ENCODE measurements around the gene ARID3A.
A peak's percentile ranks its signal among the peaks of the same experiment; 100 is the strongest.

The ARID3A gene

GRCh38 chr19:931860-932647 is 6.2 kb downstream of the ARID3A start:
- DNase-seq, result no peak

DNA sequence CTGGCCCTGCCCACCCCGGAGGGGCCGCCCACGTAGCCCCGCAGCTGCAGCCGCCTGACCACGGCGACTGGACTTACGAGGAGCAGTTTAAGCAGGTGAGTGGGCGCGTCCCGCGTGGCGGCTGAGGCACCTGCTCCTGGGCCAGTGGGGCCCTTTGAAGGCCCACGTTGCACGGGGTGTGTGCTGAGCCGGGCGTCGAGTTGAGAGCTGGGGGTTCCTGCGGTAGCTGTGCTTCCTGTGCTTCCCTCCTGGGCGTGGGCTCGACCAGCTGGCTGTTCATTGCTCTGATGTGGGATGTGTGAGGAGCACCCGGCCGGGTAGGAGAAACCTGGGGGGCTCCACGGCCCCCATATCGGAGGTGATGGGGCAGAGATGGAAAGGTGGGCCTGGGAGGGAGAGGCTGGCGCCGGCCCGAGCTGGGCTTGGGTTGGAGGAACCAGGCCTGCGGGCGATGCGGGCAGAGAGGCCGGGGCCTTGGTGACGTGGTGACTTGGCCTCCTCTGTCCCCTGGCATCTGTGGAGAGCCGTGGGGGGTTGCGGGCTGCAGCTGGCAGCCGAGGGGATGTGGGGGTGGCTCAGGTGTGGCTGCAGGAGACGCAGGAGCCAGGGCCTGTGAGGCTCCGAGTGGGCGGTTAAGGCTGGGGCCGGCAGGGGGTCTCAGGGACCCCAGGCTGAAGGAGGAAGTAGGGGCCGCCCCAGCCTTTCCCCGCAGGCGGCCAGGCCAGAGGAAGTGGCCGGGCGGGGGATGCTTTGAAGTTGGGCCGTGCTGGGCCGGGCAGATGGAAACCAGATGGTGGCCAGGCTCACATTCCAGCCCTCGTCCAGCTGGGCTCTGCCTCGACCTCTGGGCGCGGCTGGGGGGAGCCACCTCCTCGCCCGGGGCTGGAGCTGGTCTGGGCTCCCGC is 7.1 kb downstream of the ARID3A start:
- peak; percentile 27 for DNase-seq

GRCh38 chr19:933553-933882 is 7.7 kb downstream of the ARID3A start:
- no peak for DNase-seq

DNA sequence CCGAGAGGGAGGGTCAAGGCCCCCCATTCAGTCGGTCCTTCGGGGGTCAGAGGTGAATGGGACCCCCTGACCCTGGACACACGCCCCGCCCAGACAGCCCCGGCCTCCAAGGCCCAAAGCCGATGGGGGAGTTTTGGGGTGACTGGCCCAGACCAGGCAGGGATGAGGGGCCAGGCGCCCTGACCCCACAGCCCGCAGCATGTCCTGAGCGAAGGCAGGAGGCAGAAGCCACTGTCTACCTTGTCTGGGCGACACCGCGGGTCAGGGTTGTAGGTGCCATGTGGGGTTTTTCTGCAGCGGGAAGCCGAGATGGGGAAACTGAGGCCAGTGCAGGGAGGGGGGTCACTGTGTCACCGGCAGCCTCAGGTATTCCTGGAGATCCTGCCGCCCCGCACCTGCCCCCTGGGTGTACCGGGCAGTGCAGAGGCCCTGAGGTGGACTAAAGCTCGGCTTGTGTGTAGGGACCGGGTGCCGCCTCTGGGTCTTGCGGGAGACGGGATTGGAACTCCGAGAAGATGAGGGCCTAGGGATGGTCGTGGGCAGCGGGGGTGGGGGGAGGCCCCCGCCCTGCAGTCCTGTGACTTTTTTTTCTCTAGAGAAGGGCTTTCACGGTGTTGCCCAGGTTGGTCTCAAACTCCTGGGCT is 8.5 kb downstream of the ARID3A start:
- no peak for DNase-seq

GRCh38 chr19:934865-935479 is 9.1 kb downstream of the ARID3A start:
- no peak for DNase-seq

DNA sequence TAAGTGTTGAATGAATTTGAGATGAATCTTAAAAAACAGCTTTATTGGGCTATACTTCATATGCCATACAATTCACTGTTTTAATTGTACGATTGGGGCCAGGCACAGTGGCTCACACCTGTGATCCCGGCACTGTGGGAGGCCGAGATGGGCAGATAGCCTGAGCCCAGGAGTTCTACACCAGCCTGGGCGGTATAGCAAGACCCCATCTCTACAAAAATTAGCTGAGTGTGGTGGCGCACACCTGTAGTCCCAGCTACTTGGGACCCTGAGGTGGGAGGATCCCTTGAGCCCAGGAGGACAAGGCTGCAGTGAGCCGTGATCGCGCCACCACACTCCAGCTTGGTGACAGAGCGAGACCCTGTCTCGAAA is 10.3 kb downstream of the ARID3A start:
- DNase-seq, result no peak

GRCh38 chr19:937259-937694 is 11.4 kb downstream of the ARID3A start:
- DNase-seq, result peak; percentile 56

DNA sequence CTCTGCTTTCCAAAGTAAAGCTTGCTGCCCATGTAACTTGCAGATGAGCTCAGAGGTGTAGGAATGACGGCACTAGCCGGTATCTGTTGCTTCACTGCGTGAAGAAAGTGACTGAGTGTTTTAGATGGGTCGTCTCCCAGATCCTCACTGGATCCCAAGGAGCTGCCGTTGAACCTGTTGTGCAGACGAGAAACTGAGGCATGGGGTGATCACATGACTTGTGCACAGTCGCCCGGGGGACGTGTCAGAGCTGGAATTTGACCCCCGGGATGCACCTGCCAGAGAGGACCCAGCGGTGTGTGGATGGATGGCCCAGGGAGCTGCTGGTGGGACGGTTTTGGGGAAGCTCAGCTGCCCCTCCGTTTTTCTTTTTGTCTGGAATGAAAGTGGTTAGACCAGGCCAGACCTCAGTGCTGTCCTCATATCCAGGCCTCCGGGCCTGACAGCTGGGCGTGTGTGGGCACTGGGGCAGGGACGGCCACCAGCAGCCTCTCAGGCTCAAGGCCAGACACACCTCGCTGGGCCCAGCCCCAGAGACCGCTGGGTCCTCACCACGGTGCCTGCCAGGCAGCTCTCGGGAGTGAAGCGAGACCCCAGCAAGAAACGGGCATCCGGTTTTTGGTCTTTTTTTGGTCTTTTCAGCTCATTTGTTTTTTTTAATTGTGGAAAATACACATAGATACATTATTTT is 12.5 kb downstream of the ARID3A start:
- no peak for DNase-seq

DNA sequence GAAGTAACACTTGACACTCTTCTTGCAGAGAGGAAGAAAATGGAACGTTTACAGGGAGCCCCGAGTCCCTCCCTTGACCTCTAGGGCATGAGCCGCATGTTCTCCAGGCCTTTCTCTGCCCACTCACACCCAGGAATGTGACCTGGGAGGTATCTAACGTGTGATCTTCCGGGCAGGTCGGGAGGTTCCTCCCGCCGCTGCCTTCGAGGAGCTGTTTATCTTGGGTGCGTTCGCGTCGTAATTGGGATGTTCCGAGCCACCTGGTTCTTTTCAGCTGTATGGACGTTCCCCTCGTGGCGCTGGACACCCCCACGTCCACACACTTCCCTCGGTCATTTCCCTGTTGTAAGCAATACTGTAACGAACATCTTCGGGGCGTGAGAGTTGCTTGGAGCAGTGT is 13.6 kb downstream of the ARID3A start:
- no peak for DNase-seq

DNA sequence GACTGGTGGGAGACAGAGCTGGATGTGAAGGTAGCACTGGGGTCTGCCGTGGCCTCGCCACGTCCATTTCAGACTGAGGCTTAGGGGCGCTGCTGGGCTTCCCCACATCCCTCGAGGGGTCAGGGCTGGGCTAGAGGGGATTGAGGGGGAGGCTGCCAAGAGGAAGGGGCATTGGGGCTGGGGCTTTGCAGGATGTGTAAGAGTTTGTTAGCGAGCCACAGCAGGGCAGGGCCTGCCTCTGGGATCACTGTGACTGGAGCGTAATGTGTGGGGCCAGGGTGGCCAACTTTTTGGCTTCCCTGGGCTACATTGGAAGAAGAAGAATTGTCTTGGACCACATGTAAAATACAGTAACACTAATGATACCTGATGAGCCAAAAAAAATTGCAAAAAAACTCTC is 14.1 kb downstream of the ARID3A start:
- no peak for DNase-seq

GRCh38 chr19:940591-941291 is 14.9 kb downstream of the ARID3A start:
- peak; percentile 76 for DNase-seq

GRCh38 chr19:941292-942132 is 15.7 kb downstream of the ARID3A start:
- DNase-seq, result no peak

DNA sequence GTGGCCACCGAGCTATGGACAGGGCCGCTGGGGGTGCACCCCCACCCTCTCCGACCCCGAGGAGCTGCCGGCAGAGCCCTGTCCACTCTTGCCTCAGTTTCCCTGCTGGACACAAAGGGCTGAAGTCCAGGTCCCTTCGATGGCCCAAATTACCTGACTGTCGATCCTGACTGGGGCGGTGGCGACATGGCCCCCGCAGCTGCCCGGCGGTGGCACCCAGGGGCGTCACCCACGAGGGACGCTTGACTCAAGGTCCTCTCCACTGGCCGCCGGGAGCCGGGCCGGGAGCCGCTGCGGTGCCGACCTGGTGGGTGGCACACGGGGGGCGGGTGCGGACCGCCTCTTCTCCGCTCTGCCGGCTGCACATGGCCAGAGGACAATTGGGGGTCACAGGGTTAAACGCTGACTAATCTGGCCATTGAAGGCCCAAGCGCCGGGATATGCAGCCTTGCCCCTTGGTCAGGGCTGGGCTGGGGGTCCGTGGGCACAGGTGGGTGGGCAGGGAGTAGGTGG is 16.4 kb downstream of the ARID3A start:
- DNase-seq, result no peak

DNA sequence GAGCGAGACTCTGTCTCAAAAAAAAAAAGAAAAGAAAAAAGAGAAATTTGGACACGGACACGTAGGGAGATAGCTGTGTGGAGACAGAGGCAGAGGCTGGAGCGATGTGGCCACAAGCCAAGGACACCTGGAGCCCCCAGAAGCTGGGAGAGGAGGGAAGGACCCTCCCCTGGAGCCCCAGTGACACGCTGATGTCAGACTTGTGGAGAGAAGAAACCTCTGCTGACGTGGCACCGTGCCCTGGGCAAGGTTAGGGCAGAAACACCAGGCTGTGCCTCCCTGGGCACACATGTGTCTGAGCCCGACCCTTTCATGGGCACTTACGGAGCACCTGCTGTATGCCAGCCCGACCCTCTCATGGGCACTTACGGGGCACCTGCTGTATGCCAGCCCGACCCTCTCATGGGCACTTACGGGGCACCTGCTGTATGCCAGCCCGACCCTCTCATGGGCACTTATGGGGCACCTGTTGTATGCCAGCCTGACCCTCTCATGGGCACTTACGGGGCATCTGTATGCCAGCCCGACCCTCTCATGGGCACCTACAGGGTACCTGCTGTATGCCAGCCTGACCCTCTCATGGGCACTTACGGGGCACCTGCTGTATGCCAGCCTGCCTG is 17.8 kb downstream of the ARID3A start:
- no peak for DNase-seq

- DNase-seq, result no peak
Observed at GRCh38 chr19:944171-944567, 18.3 kb downstream of the ARID3A start.

DNA sequence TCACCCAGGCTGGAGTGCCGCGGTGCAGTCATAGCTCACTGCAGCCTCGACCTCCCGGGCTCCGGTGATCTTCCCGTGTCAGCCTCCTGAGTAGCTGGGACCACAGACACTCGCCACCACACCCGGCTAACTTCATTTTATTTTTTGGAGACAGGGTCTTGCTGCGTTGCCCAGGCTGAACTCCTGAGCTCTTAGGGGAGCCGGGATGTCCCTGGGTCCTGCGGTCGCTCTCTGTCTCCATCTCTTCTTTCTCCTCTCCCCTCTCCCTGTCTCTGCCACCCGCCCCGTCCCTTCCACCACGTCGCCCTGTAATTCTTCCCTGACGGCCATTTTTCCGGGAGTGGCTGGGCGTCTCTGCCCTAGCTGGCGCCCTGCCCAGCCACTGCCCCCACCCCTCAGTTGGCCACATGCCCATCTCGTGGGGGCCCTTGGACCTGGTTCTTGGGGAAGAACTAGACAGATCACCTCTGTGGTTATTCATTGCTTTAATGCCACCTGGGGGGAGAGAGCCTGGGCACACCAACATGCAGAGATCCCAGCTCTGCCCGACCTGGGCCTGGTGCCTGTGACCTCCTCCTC is 18.9 kb downstream of the ARID3A start:
- DNase-seq, result no peak

DNA sequence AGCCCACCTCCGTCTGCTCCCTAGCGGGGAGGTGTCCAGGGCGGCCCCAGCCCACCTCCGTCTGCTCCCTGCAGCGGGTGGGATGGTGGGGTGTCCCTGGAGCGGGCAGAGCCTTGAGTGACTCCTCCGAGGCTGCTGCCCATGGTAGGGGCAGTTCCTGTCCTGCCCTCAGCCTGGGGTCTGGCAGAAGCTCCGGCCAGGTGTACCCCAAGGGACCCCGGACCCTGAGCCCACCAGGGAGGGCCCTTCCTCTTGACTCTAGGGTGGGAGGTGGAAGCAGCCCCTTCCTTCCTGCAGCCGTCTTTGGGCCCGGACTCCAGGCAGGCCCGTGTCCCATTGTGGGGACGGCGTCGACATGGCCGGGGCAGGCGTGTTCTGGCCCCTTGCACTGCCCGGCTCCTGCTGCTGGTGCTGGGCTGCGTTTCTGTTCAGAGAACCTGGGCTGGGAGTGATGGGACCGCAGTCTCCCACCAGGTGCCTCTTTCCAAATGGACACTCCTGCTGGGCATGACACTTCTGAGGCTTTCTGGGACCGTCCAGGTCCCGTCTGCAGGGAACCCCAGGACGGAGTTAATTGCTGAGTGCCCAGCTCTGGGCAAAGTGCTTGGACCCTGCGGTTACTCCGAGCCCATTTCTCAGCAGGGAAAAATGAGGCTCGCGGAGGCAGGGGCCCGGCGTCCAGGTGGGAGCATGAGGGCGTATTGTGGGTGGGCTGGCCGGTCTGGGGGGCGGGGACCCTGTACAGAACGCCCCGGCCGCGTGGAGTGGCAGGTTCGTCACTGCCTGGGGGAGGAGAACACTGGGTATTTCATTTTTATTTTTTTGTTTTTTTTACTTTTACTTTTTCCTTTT is 19.8 kb downstream of the ARID3A start:
- DNase-seq, result no peak

DNA sequence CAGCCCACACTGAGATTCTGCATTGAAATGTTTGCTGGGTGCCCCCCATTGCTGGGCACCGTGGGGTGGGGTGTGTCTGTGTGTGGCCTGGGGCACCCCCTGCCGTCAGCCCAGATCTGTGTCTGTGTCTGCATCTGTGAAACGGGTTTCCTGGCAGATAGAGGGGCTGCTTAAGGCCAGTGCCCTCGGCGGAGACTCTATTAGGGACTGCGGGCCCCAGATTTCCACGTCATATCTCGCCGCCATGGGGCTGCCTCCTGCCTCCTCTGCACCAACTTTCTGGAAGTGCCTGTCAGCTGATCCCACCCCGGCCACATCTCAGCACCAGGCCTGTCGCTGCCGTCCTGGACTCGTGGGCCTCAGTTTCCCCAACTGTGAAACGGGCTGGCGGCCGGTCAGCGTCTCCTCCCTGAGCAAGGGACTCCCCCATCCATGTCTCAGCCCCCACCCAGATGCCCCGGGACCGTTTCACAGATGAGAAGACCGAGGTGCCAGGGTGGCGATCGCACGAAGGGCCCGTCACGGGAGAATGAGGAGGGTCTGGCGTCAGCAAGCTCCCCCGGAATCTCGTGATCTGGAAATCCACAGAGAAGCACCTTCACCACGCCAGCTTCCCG is 21.4 kb downstream of the ARID3A start:
- no peak for DNase-seq

Measured in CD4-positive, alpha-beta T cell treated with Interleukin-4 for 4 hours (primary cell).